ENCODE results near the gene NAA38. TPM values are rescaled to one million over a fixed set of nuclear protein-coding genes. Genes with fewer than 3 reads are reported as not detected.
A peak's percentile ranks its signal among the peaks of the same experiment; 100 is the strongest.

NAA38 gene
- total and polyA plus RNA-seq, 2 donors from 2014 or later: 69.6 to 246 TPM

DNA sequence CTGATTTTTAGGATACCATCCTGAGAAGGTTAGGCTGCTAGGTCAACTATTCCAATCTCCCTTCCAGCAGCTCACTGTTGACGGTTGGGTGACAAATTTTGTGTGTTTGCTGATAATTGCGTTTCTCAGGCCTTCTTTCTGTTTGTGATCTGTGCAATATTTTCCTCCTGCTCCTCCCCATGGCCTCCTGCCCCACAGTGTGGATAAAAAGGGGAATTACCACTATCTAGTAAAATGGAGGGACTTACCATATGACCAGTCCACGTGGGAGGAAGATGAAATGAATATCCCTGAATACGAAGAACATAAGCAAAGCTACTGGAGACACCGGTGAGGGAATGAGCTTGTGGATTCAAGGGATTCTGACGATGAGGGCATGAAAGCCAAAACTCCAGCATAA is 40.4 kb upstream of the NAA38 start:
- Histone ChIP-seq H3K27ac (ENCODE audit: low read depth in 2 of 2, low read length in 2 of 2) (no peak overlapping the region), H3K9ac (ENCODE audit: low read length in 3 of 3) (no peak overlapping the region), H3K27me3 (ENCODE audit: control insufficient read depth, insufficient read depth, low read length) (no peaks in the 10 kb centered on the region), H3K9me3 (ENCODE audit: control insufficient read depth in 2 of 3, insufficient read depth in 1 of 3, low read length in 3 of 3) (no peaks in the 10 kb centered on the region), H3K4me3 (ENCODE audit: low read length in 3 of 3) (no peak overlapping the region), H3K36me3 (ENCODE audit: control insufficient read depth in 2 of 3, insufficient read depth in 3 of 3, low read length in 3 of 3) (peaks cover 29 to 72% (median 31%) of the 10 kb centered on the region in 3 donors), H3K4me1 (ENCODE audit: control insufficient read depth in 2 of 3, insufficient read depth in 2 of 3, low read depth in 1 of 3, low read length in 3 of 3) (no peaks in the 10 kb centered on the region)
- FAIRE-seq (no peak), DNase-seq (peak in 2 of 5 donors; percentile 53 to 68)
- intact Hi-C loops (cut with DNase I): no loop called here
- peak; percentile 44 for TF ChIP-seq CTCF (IDR thresholded peaks at IDR 0.05; ENCODE audit: borderline replicate concordance, extremely low read depth, insufficient read depth)

GRCh38 chr17:7897090-7897489 is 39.7 kb upstream of the NAA38 start:
- H3K9me3 ChIP-seq (ENCODE audit: control insufficient read depth in 2 of 3, insufficient read depth in 1 of 3, low read length in 3 of 3): no peaks in the 10 kb centered on the region
- H3K4me3 ChIP-seq (ENCODE audit: low read length in 3 of 3): no peak overlapping the region
- H3K4me1 ChIP-seq (ENCODE audit: control insufficient read depth in 2 of 3, insufficient read depth in 2 of 3, low read depth in 1 of 3, low read length in 3 of 3): no peaks in the 10 kb centered on the region
- TF ChIP-seq CTCF (IDR thresholded peaks at IDR 0.05; ENCODE audit: borderline replicate concordance, extremely low read depth, insufficient read depth): no peak
- H3K27ac ChIP-seq (ENCODE audit: low read depth in 2 of 2, low read length in 2 of 2): no peak overlapping the region
- FAIRE-seq: no peak
- peaks cover 29 to 69% (median 29%) of the 10 kb centered on the region in 3 donors for H3K36me3 ChIP-seq (ENCODE audit: control insufficient read depth in 2 of 3, insufficient read depth in 3 of 3, low read length in 3 of 3)
- intact Hi-C loops (cut with DNase I): no loop called here
- no peaks in the 10 kb centered on the region for H3K27me3 ChIP-seq (ENCODE audit: control insufficient read depth, insufficient read depth, low read length)
- no peak for DNase-seq
- H3K9ac ChIP-seq (ENCODE audit: low read length in 3 of 3): no peak overlapping the region

DNA sequence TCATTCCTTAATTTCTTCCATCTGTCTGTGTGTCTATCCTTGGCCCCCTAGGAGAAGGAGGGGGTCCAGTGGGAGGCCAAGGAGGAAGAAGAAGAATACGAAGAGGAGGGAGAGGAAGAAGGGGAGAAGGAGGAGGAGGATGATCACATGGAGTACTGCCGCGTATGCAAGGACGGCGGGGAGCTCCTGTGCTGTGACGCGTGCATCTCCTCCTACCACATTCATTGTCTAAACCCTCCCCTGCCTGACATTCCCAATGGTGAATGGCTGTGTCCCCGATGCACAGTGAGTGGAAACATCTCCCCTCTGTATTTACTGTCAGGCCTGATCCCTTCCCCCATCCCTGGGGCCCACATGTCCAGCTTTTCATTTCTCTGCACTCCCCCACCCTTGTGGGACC is 37.5 kb upstream of the NAA38 start:
- DNase-seq: peak in 1 of 5 donors; percentile 19
- intact Hi-C loops (cut with DNase I): no loop called here

More for the DNA sequence above, 37.5 kb upstream of the NAA38 start:
- H3K9ac ChIP-seq (ENCODE audit: low read length in 3 of 3): no peak overlapping the region
- peaks cover 33 to 63% (median 36%) of the 10 kb centered on the region in 3 donors for H3K36me3 ChIP-seq (ENCODE audit: control insufficient read depth in 2 of 3, insufficient read depth in 3 of 3, low read length in 3 of 3)
- no peak for FAIRE-seq
- no peak overlapping the region for H3K4me3 ChIP-seq (ENCODE audit: low read length in 3 of 3)
- H3K27me3 ChIP-seq (ENCODE audit: control insufficient read depth, insufficient read depth, low read length): no peaks in the 10 kb centered on the region
- H3K4me1 ChIP-seq (ENCODE audit: control insufficient read depth in 2 of 3, insufficient read depth in 2 of 3, low read depth in 1 of 3, low read length in 3 of 3): peaks cover under 1 to 1% (median under 1%) of the 10 kb centered on the region in 3 donors
- no peaks in the 10 kb centered on the region for H3K9me3 ChIP-seq (ENCODE audit: control insufficient read depth in 2 of 3, insufficient read depth in 1 of 3, low read length in 3 of 3)
- H3K27ac ChIP-seq (ENCODE audit: low read depth in 2 of 2, low read length in 2 of 2): no peak overlapping the region
- no peak for TF ChIP-seq CTCF (IDR thresholded peaks at IDR 0.05; ENCODE audit: borderline replicate concordance, extremely low read depth, insufficient read depth)

All from kidney (tissue), 14 donors.